H1 (cell line): ENCODE measurements around the gene APOC4.

Experiments used
- JUN ChIP-seq: IDR thresholded peaks from 2 replicates; pipeline ENCODE4 v1.6.1; 2011; ENCODE audit warnings: low read depth, mild to moderate bottlenecking, improper control_type of control experiment, low read length
- KDM1A ChIP-seq: fragments of 200-600, 300-600 bp; sonication (generic); IDR thresholded peaks from 2 replicates; pipeline ENCODE4 v1.7.1; 2016; ENCODE audit warnings: mild to moderate bottlenecking, low read length, borderline replicate concordance
- TF ChIP-seq, protein P1 (sequence below): IDR thresholded peaks from 2 replicates; pipeline ENCODE4 v1.6.1; 2011; ENCODE audit warnings: low read length, improper control_type of control experiment

DNA sequence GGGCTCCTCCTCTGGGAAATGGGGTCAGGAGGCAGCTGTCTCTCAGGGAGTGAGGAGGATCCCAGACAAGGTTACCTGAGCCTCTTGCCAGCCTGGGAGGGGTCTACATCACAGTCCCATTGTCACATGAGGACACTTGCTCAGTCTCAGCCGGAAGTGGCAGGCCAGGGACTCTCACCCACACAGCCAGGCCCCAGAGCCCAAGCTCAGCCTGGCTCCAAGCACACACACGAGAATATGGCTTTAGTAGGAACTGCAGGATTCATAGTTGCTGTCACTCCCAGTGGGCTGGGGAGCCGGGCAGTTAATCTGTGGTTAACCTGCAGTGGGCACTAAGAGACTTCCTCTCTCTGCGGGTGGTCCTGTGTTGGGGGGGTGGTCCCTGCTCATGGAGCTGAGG, 43.4 kb downstream of the APOC4 start:
- TF ChIP-seq JUN (no peak), KDM1A (no peak)
- TF ChIP-seq, protein P1, sequence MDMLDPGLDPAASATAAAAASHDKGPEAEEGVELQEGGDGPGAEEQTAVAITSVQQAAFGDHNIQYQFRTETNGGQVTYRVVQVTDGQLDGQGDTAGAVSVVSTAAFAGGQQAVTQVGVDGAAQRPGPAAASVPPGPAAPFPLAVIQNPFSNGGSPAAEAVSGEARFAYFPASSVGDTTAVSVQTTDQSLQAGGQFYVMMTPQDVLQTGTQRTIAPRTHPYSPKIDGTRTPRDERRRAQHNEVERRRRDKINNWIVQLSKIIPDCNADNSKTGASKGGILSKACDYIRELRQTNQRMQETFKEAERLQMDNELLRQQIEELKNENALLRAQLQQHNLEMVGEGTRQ = no peak
